ENCODE measurements around the gene ELFN1. TPM values are rescaled to one million over a fixed set of nuclear protein-coding genes. Genes with fewer than 3 reads are reported as not detected.

ELFN1 gene
- total RNA-seq, 3 donors from 2014 or later = 0.59 to 1.3 (median 0.96) TPM

DNA sequence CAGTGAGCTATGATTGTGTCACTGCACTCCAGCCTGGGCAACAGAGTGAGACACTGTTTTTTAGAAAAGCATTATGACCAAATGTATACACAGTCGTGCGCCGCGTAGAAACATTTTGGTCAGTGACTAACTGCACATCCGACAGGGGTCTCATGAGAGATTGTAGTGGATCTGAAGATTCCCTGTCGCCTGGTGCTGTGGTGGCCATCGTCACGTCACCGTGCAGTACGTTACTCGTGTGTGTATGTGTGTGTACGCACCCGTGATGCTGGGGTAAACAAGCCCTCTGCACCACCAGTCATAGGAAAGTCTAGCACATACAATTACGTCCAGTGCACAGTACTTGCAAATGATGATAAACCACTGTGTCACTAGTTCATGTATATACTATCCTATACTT is 109.4 kb downstream of the ELFN1 start:
- no peak for DNase-seq (ENCODE audit: low spot score in 2 of 2)
- H3K27me3 ChIP-seq = no peaks in the 10 kb centered on the region
- H3K27ac ChIP-seq = no peak overlapping the region
- no peak for TF ChIP-seq POLR2A (IDR thresholded peaks at IDR 0.05)
- TF ChIP-seq, protein P1, sequence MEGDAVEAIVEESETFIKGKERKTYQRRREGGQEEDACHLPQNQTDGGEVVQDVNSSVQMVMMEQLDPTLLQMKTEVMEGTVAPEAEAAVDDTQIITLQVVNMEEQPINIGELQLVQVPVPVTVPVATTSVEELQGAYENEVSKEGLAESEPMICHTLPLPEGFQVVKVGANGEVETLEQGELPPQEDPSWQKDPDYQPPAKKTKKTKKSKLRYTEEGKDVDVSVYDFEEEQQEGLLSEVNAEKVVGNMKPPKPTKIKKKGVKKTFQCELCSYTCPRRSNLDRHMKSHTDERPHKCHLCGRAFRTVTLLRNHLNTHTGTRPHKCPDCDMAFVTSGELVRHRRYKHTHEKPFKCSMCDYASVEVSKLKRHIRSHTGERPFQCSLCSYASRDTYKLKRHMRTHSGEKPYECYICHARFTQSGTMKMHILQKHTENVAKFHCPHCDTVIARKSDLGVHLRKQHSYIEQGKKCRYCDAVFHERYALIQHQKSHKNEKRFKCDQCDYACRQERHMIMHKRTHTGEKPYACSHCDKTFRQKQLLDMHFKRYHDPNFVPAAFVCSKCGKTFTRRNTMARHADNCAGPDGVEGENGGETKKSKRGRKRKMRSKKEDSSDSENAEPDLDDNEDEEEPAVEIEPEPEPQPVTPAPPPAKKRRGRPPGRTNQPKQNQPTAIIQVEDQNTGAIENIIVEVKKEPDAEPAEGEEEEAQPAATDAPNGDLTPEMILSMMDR (IDR thresholded peaks at IDR 0.05) = no peak
- no peak for TF ChIP-seq POLR2AphosphoS5 (IDR thresholded peaks at IDR 0.05)
- intact Hi-C loops (cut with DNase I; ENCODE audit: low total_unique reads) = no loop called here
- H3K36me3 ChIP-seq = no peaks in the 10 kb centered on the region
- H3K4me1 ChIP-seq = no peaks in the 10 kb centered on the region
- peaks cover 0 to 13% of the 10 kb centered on the region in 2 donors for H3K9me3 ChIP-seq
- H3K4me3 ChIP-seq = no peak overlapping the region

DNA sequence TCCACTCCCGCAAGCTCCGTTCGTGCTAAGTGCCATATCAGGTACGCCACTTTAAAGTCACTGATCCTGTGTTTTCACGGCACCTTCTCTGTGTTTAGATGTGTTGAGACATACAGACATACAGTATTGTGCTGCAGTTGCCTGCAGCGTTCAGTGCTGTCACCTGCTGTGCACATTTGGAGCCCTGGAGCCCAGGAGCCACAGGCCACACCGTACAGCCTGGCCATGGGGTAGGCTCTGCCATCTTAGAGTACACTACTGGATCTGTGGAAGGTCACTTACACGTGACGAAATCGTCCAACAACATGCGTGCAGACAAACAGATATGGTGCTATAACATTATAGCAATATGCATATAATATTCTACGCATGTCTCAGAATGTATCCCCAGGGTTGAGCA is 111.3 kb downstream of the ELFN1 start:
- H3K27me3 ChIP-seq = no peaks in the 10 kb centered on the region
- no peak overlapping the region for H3K4me3 ChIP-seq
- no peaks in the 10 kb centered on the region for H3K4me1 ChIP-seq
- intact Hi-C loops (cut with DNase I; ENCODE audit: low total_unique reads) = no loop called here
- DNase-seq (ENCODE audit: low spot score in 2 of 2) = no peak
- H3K27ac ChIP-seq = no peak overlapping the region
- TF ChIP-seq POLR2AphosphoS5 (IDR thresholded peaks at IDR 0.05) = no peak
- no peak for TF ChIP-seq POLR2A (IDR thresholded peaks at IDR 0.05)
- TF ChIP-seq, protein P1 (IDR thresholded peaks at IDR 0.05) = no peak
- H3K9me3 ChIP-seq = peaks cover 0 to 8% of the 10 kb centered on the region in 2 donors
- no peaks in the 10 kb centered on the region for H3K36me3 ChIP-seq

DNA sequence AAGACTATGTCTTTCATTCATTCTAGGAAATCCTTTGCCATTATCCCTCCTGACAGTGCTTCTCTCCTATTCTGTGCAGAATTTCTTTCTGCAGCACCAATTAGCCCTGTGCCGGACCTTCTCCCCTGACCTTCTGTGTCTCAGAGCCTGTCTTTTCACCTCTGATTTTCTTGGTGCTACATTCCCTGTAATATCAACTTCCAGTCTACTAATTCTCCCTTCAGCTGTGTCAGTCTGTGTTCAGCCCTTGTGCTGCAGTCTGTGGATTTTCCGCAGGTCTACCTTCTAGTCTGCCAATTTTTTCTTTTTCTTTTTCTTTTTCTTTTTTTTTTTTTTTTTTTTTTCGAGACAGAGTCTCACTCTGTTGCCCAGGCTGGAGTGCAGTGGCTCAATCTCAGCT is 115.8 kb downstream of the ELFN1 start:
- Histone ChIP-seq H3K36me3 (no peaks in the 10 kb centered on the region), H3K27me3 (peaks cover 0 to 5% of the 10 kb centered on the region in 2 donors), H3K9me3 (peaks cover 0 to 8% of the 10 kb centered on the region in 2 donors), H3K27ac (no peak overlapping the region), H3K4me1 (no peaks in the 10 kb centered on the region), H3K4me3 (no peak overlapping the region)
- DNase-seq (ENCODE audit: low spot score in 2 of 2) = no peak
- intact Hi-C loops (cut with DNase I; ENCODE audit: low total_unique reads) = no loop called here
- TF ChIP-seq POLR2A (IDR thresholded peaks at IDR 0.05) (no peak), POLR2AphosphoS5 (IDR thresholded peaks at IDR 0.05) (no peak)
- TF ChIP-seq, protein P1 (IDR thresholded peaks at IDR 0.05) = no peak

DNA sequence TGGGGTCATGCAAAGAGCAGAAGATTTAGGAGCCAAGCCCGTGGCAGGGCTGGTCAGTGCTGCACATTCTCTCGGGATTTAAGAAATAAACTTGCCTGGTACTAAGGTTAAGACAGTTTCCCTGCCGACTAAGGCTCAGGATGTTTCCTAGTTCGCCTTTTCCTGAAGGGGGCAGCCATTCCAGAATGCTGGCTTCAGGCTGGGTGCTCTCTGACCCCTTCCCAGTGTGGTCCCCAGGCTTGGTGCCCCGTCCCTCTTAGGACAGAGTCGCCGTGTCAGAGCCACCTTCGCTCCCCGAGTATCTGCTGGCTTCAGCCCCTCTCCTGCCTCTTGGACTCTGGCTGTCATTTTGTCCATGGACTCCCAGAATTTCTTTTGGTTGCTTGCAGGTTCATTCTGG is 117.2 kb downstream of the ELFN1 start:
- no peak for DNase-seq (ENCODE audit: low spot score in 2 of 2)
- Histone ChIP-seq H3K9me3 (peaks cover 11 to 13% of the 10 kb centered on the region in 2 donors), H3K36me3 (no peaks in the 10 kb centered on the region), H3K4me3 (no peak overlapping the region), H3K27ac (no peak overlapping the region), H3K4me1 (no peaks in the 10 kb centered on the region), H3K27me3 (peaks cover 0 to 5% of the 10 kb centered on the region in 2 donors)
- intact Hi-C loops (cut with DNase I; ENCODE audit: low total_unique reads) = no loop called here
- TF ChIP-seq POLR2AphosphoS5 (IDR thresholded peaks at IDR 0.05) = no peak
- TF ChIP-seq POLR2A (IDR thresholded peaks at IDR 0.05) = no peak
- TF ChIP-seq, protein P1 (IDR thresholded peaks at IDR 0.05) = no peak

DNA sequence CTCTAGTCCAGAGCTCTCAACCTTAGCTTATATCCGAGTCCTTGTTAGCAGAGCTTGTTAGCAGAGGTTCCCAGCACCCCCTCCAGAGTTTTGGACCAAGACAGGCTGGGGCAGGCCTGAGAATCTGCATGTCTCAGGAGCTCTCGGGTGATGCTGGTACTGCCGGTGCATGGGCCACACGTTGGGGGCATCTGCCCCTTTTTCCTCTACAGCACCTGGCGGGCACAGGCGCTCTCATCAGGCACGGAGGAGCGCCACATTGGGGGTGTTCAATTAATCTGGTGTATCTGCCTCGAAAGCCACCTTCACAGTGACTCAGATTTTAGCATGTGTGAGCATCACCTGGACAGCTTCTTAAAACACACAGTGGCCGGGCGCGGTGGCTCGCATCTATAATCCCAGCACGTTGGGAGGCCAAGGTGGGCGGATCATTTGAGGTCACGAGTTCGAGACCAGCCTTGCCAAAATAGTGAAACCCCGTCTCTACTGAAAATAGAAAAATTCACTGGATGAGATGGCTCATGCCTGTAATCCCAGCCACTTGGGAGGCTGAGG is 117.7 kb downstream of the ELFN1 start:
- H3K4me3 ChIP-seq = no peak overlapping the region
- peaks cover 14 to 16% of the 10 kb centered on the region in 2 donors for H3K9me3 ChIP-seq
- H3K4me1 ChIP-seq = no peaks in the 10 kb centered on the region
- H3K27me3 ChIP-seq = peaks cover 0 to 5% of the 10 kb centered on the region in 2 donors
- no peak overlapping the region for H3K27ac ChIP-seq
- H3K36me3 ChIP-seq = no peaks in the 10 kb centered on the region
- intact Hi-C loops (cut with DNase I; ENCODE audit: low total_unique reads) = no loop called here
- DNase-seq (ENCODE audit: low spot score in 2 of 2) = no peak
- TF ChIP-seq POLR2A (IDR thresholded peaks at IDR 0.05) = no peak
- TF ChIP-seq POLR2AphosphoS5 (IDR thresholded peaks at IDR 0.05) = no peak
- TF ChIP-seq, protein P1 (IDR thresholded peaks at IDR 0.05) = no peak
